HG03060 (cell line): ENCODE measurements around the gene CCDC81.
"Not testable (repeated sequence)": the region's sequence is repeated elsewhere in the genome, so short reads cannot be mapped to it uniquely, and the experiment has no call there.

ENCODE experiments used
- ATAC-seq: cut with Tn5 transposase; IDR thresholded peaks from one replicate; pipeline ENCODE4 v1.9.1; 2021; ENCODE audit warnings: low read depth, moderate number of reproducible peaks; ENCODE audit not compliant: unreplicated experiment

CCDC81 gene

GRCh38 chr11:86374586-86374985, at the start of gene CCDC81:
Gene CCDC81 (plus strand): TSS chr11:86374887. CDS start chr11:86375164, 277 bp downstream.
- no peak for ATAC-seq

- ATAC-seq, result no peak
Measured at GRCh38 chr11:86335131-86335767, 39.4 kb upstream of the CCDC81 start.

GRCh38 chr11:86337227-86337626, 37.5 kb upstream of the CCDC81 start:
- no peak for ATAC-seq

- no peak for ATAC-seq
Measured at GRCh38 chr11:86341382-86341781, 33.3 kb upstream of the CCDC81 start.

- no peak for ATAC-seq
Measured at GRCh38 chr11:86346513-86346912, 28.2 kb upstream of the CCDC81 start.

GRCh38 chr11:86355256-86355655, 19.4 kb upstream of the CCDC81 start:
- ATAC-seq, result no peak

GRCh38 chr11:86357412-86357811, 17.3 kb upstream of the CCDC81 start:
- ATAC-seq, result not testable (repeated sequence)

- no peak for ATAC-seq
Measured at GRCh38 chr11:86358720-86359119, 16.0 kb upstream of the CCDC81 start.

GRCh38 chr11:86360775-86361395, 13.8 kb upstream of the CCDC81 start:
- no peak for ATAC-seq

GRCh38 chr11:86363424-86363823, 11.3 kb upstream of the CCDC81 start:
- no peak for ATAC-seq

- no peak for ATAC-seq
Measured at GRCh38 chr11:86365546-86365945, 9.1 kb upstream of the CCDC81 start.

- no peak for ATAC-seq
Measured at GRCh38 chr11:86369668-86370067, 5.0 kb upstream of the CCDC81 start.

GRCh38 chr11:86370171-86370570, 4.5 kb upstream of the CCDC81 start:
- ATAC-seq, result no peak

- no peak for ATAC-seq
Measured at GRCh38 chr11:86370922-86371594, 3.6 kb upstream of the CCDC81 start.

- no peak for ATAC-seq
Measured at GRCh38 chr11:86372041-86372440, 2.6 kb upstream of the CCDC81 start.

- no peak for ATAC-seq
Measured at GRCh38 chr11:86372586-86372985, 2.1 kb upstream of the CCDC81 start.

- ATAC-seq, result no peak
Measured at GRCh38 chr11:86374069-86374468, 618 bp upstream of the CCDC81 start.

- no peak for ATAC-seq
Measured at GRCh38 chr11:86377972-86378371, 3.3 kb downstream of the CCDC81 start.

GRCh38 chr11:86380295-86381059, 5.8 kb downstream of the CCDC81 start:
- ATAC-seq, result no peak

- no peak for ATAC-seq
Measured at GRCh38 chr11:86383041-86383955, 8.6 kb downstream of the CCDC81 start.
